ENCODE data around the gene CPSF3.

CPSF3 gene

DNA sequence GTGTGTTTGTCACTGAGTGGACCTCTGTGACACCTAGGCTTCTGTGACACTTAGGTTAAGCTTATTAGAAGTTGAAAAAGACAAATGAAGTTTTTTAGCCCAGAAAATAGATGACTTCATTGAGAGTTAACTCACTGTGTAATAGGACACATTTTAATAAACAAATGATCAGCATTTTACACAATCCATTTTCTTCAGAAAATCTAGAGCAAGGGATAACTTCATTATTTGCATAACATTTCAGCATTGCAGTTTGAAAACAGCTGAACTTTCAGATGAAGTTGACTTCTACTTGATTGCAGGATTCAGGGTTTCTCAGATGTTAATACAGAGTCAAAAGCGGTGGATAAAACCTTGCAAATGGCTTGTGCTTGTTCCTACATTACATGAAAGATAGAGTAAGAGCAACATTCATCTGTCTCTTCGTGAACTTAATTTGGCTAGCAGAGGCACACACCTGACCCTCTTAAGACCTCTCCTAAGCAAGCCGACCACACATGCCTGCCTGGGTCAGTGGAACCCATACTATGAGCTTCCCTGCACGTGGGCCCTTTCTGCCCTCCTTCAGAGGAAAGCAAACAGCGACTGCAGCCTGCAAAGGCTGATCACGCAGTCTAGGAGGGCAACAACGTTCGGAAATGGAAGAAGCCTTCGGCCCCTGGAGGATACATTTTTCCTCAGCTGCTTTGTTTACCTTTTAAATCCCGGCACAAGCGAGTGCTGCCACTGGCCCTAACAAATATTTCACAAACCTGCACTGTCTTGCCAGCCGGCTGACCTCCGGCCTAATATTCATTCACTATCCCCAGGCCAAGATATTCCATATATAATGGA is 16.7 kb upstream of the CPSF3 start:
- peak overlapping the region; percentile 77 for H3K27ac ChIP-seq (ENCODE audit: low read depth, low read length)
- H3K36me3 ChIP-seq (ENCODE audit: control insufficient read depth in 5 of 5, insufficient read depth in 5 of 5, low read length in 5 of 5): peaks cover 8 to 69% (median 39%) of the 10 kb centered on the region in 5 donors
- no peak overlapping the region for H3K4me3 ChIP-seq (ENCODE audit: low read depth in 1 of 5, low read length in 5 of 5)
- H3K9ac ChIP-seq (ENCODE audit: low read length in 5 of 5): peak overlapping the region in 2 of 5 donors; percentile 21 to 51
- H3K27me3 ChIP-seq (ENCODE audit: control insufficient read depth in 5 of 5, insufficient read depth in 4 of 5, low read length in 5 of 5): no peaks in the 10 kb centered on the region
- H3K4me1 ChIP-seq (ENCODE audit: control insufficient read depth in 5 of 5, insufficient read depth in 5 of 5, low read length in 5 of 5): peaks cover 0 to 53% (median 33%) of the 10 kb centered on the region in 5 donors
- no peaks in the 10 kb centered on the region for H3K9me3 ChIP-seq (ENCODE audit: control insufficient read depth in 5 of 5, low read length in 5 of 5)

DNA sequence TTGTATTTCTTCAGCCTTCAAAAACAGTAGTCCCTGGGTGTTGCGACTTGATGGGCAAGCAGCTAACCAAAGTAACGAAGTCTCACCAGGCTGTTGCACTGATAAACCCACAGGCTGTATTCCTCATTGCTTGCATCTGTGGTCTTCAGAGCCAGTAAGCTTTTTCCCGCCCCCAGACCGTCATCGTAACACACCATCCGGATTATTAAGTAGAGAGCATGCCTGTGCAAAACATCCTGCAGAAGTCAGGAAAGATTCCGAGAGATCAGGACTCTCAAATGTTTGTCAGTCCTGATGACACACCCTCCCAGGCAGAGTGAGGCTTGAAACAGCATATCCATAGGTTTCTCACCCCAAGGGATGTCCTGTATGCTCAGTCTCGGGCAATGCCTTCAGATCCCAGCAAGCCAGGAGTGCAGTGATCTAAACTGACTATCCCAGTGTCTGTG is 16.1 kb upstream of the CPSF3 start:
- Histone ChIP-seq H3K9ac (ENCODE audit: low read length in 5 of 5) (no peak overlapping the region), H3K9me3 (ENCODE audit: control insufficient read depth in 5 of 5, low read length in 5 of 5) (no peaks in the 10 kb centered on the region), H3K36me3 (ENCODE audit: control insufficient read depth in 5 of 5, insufficient read depth in 5 of 5, low read length in 5 of 5) (peaks cover 11 to 69% (median 41%) of the 10 kb centered on the region in 5 donors), H3K4me3 (ENCODE audit: low read depth in 1 of 5, low read length in 5 of 5) (no peak overlapping the region), H3K27me3 (ENCODE audit: control insufficient read depth in 5 of 5, insufficient read depth in 4 of 5, low read length in 5 of 5) (no peaks in the 10 kb centered on the region), H3K27ac (ENCODE audit: low read depth, low read length) (peak overlapping the region; percentile 77), H3K4me1 (ENCODE audit: control insufficient read depth in 5 of 5, insufficient read depth in 5 of 5, low read length in 5 of 5) (peaks cover 0 to 47% (median 29%) of the 10 kb centered on the region in 5 donors)

DNA sequence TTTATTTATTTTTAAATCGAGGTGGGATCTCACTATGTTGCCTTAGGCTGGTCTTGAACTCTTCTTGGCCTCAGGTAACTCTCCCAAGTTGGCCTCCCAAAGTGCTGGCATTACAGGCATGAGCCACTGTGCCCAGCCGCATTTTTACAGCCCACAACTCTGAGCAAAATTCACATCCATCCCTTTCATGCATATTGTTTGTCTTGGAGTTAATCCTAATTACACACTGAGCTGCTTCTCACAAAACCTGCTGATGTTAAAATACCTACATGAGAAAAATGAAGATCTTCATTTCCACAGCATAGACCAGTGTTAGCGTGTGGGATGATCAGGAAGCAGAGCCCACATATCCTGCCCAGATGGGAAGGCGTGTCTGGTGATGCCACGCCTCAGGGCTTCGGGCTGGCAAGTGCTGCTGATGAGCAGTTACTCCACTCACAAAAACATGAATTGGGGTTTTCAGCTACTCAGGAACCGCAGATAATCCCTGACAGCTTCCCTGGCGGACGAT is 14.8 kb upstream of the CPSF3 start:
- Histone ChIP-seq H3K9me3 (ENCODE audit: control insufficient read depth in 5 of 5, low read length in 5 of 5) (no peaks in the 10 kb centered on the region), H3K27me3 (ENCODE audit: control insufficient read depth in 5 of 5, insufficient read depth in 4 of 5, low read length in 5 of 5) (no peaks in the 10 kb centered on the region), H3K4me3 (ENCODE audit: low read depth in 1 of 5, low read length in 5 of 5) (no peak overlapping the region), H3K27ac (ENCODE audit: low read depth, low read length) (peak overlapping the region; percentile 77), H3K9ac (ENCODE audit: low read length in 5 of 5) (no peak overlapping the region), H3K36me3 (ENCODE audit: control insufficient read depth in 5 of 5, insufficient read depth in 5 of 5, low read length in 5 of 5) (peaks cover 14 to 65% (median 44%) of the 10 kb centered on the region in 5 donors), H3K4me1 (ENCODE audit: control insufficient read depth in 5 of 5, insufficient read depth in 5 of 5, low read length in 5 of 5) (peaks cover 0 to 38% (median 26%) of the 10 kb centered on the region in 5 donors)

DNA sequence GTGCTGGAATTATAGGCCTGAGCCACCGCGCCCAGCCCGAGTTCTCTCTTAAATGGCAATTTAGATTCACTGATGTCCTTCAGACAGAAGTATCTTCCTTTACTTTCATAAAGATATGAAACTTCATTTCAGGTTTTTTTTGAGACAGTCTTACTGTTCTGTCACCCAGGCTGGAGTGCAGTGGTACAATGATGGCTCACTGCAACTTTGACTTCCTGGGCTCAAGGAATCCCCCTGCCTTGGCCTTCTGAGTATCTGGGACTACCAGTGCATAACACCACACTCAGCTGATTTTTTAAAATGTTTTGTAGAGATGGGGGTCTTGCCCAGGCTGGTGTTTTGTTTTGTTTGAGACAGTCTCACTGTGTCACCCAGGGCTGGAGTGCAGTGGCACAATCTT is 13.3 kb upstream of the CPSF3 start:
- H3K4me3 ChIP-seq (ENCODE audit: low read depth in 1 of 5, low read length in 5 of 5): no peak overlapping the region
- peaks cover 14 to 63% (median 51%) of the 10 kb centered on the region in 5 donors for H3K36me3 ChIP-seq (ENCODE audit: control insufficient read depth in 5 of 5, insufficient read depth in 5 of 5, low read length in 5 of 5)
- H3K27ac ChIP-seq (ENCODE audit: low read depth, low read length): no peak overlapping the region
- no peaks in the 10 kb centered on the region for H3K27me3 ChIP-seq (ENCODE audit: control insufficient read depth in 5 of 5, insufficient read depth in 4 of 5, low read length in 5 of 5)
- H3K4me1 ChIP-seq (ENCODE audit: control insufficient read depth in 5 of 5, insufficient read depth in 5 of 5, low read length in 5 of 5): peaks cover 0 to 29% (median 16%) of the 10 kb centered on the region in 5 donors
- no peaks in the 10 kb centered on the region for H3K9me3 ChIP-seq (ENCODE audit: control insufficient read depth in 5 of 5, low read length in 5 of 5)
- H3K9ac ChIP-seq (ENCODE audit: low read length in 5 of 5): no peak overlapping the region

DNA sequence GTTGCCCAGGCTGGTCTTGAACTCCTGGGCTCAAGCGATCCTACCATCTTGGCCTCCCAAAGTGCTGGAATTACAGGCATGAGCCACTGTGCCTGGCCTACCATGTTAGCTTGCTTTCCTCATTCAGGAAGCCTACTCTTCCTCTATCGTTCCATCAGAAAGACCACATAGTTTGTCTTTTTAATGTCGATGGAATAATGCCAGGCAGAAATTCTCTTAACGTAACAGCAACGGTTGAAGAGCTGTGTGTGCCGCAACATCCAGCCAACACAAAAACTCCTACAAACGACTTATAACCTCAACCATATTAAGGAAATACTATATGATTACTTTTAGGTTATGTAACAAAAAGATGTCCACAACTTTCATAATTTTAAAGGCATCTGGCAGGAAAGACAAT is 10.7 kb upstream of the CPSF3 start:
- Histone ChIP-seq H3K9me3 (ENCODE audit: control insufficient read depth in 5 of 5, low read length in 5 of 5) (no peaks in the 10 kb centered on the region), H3K36me3 (ENCODE audit: control insufficient read depth in 5 of 5, insufficient read depth in 5 of 5, low read length in 5 of 5) (peaks cover 12 to 64% (median 51%) of the 10 kb centered on the region in 5 donors)

DNA sequence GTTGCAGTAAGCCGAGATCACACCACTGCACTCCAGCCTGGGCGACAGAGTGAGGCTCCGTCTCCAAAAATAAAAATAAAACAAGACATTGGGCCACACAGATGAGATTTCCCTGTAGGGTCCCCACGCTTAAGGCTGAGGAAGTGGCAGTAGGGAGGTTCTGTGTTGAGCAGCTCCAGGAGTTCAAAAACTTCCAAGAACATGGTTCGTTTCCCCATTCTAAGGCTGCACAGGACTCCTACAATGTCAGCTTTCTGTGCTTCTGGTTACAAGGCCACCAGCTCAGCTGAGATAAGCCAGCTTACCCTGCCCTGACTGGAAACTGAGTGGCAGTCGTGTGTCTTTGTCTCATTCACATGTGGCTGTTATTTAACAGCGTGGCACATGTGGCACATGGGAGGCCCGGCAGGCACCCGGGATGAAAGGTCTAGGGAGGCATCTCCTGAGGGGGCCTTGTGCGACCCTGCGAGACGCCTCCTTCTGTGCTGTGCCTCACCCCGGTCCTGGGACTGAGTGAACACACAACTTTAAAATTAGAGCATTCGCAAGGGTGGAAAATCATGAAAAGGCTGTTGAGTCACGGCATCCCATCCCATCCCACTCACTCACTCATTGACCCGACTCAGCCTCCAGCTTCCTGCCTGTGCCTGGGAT is 7.8 kb upstream of the CPSF3 start:
- H3K27me3 ChIP-seq (ENCODE audit: control insufficient read depth in 5 of 5, insufficient read depth in 4 of 5, low read length in 5 of 5): no peaks in the 10 kb centered on the region
- peaks cover 4 to 38% (median 23%) of the 10 kb centered on the region in 5 donors for H3K4me1 ChIP-seq (ENCODE audit: control insufficient read depth in 5 of 5, insufficient read depth in 5 of 5, low read length in 5 of 5)
- H3K9ac ChIP-seq (ENCODE audit: low read length in 5 of 5): peak overlapping the region in 1 of 5 donors; percentile 1
- no peak overlapping the region for H3K4me3 ChIP-seq (ENCODE audit: low read depth in 1 of 5, low read length in 5 of 5)
- peaks cover 20 to 48% (median 41%) of the 10 kb centered on the region in 5 donors for H3K36me3 ChIP-seq (ENCODE audit: control insufficient read depth in 5 of 5, insufficient read depth in 5 of 5, low read length in 5 of 5)
- peak overlapping the region; percentile 38 for H3K27ac ChIP-seq (ENCODE audit: low read depth, low read length)
- H3K9me3 ChIP-seq (ENCODE audit: control insufficient read depth in 5 of 5, low read length in 5 of 5): no peaks in the 10 kb centered on the region

More for the DNA sequence above, 10.7 kb upstream of the CPSF3 start:
- H3K4me3 ChIP-seq (ENCODE audit: low read depth in 1 of 5, low read length in 5 of 5): no peak overlapping the region
- peak overlapping the region; percentile 13 for H3K27ac ChIP-seq (ENCODE audit: low read depth, low read length)
- peaks cover 0 to 21% (median 8%) of the 10 kb centered on the region in 5 donors for H3K4me1 ChIP-seq (ENCODE audit: control insufficient read depth in 5 of 5, insufficient read depth in 5 of 5, low read length in 5 of 5)
- H3K9ac ChIP-seq (ENCODE audit: low read length in 5 of 5): no peak overlapping the region
- H3K27me3 ChIP-seq (ENCODE audit: control insufficient read depth in 5 of 5, insufficient read depth in 4 of 5, low read length in 5 of 5): no peaks in the 10 kb centered on the region

DNA sequence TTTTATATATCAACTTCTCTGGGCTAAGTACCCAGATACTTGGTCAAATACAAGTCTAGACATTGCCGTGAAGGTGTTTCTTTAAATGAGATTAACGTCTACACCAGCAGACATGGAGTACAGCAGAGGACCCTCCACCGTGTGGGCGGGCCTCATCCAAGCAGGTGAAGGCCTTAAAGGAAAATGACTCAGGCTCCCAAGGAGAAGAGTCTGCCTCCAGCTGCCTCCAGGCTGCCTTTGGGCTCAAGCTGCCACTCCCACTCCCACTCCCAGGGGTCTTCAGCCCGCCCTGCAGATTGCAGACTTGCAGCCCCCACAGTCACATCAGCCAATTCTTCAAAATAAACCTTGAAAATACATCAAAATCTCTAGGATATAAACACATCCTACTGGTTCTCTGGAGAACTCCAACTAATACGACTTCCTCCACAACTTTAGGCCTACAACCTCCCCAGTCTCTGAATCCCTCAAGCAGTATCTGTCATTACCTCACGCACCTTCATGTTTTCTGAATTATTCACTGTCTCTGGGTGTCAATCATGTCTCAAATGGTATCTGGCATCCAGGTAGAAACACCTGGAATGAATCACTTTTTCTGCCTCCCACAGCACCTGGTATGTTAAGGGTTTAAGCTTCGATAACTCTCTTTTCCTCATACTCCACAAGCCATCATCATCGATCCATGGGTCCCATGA is 7.0 kb upstream of the CPSF3 start:
- H3K27ac ChIP-seq (ENCODE audit: low read depth, low read length): peak overlapping the region; percentile 38
- peaks cover 15 to 40% (median 34%) of the 10 kb centered on the region in 5 donors for H3K36me3 ChIP-seq (ENCODE audit: control insufficient read depth in 5 of 5, insufficient read depth in 5 of 5, low read length in 5 of 5)
- H3K4me1 ChIP-seq (ENCODE audit: control insufficient read depth in 5 of 5, insufficient read depth in 5 of 5, low read length in 5 of 5): peaks cover 4 to 46% (median 29%) of the 10 kb centered on the region in 5 donors
- H3K9me3 ChIP-seq (ENCODE audit: control insufficient read depth in 5 of 5, low read length in 5 of 5): no peaks in the 10 kb centered on the region
- no peak overlapping the region for H3K4me3 ChIP-seq (ENCODE audit: low read depth in 1 of 5, low read length in 5 of 5)
- no peaks in the 10 kb centered on the region for H3K27me3 ChIP-seq (ENCODE audit: control insufficient read depth in 5 of 5, insufficient read depth in 4 of 5, low read length in 5 of 5)
- H3K9ac ChIP-seq (ENCODE audit: low read length in 5 of 5): no peak overlapping the region

DNA sequence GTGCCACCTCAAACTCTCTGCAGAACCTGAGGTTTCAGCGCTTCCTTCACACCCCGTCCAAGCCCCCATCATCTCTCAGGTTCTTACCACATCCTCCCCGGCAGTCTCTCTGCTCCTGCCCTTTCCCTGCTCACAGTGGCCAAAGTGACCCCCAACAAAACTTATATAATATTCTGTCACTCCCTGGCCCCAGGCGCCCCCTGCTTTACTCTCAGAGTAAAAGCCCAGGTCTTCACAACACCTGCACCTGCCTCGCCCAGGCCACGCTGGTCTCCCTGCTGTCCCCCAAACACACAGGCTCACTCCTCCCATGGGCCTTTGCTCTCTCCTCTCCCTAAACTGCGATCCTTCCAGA is 6.5 kb upstream of the CPSF3 start:
- H3K4me3 ChIP-seq (ENCODE audit: low read depth in 1 of 5, low read length in 5 of 5): no peak overlapping the region
- H3K36me3 ChIP-seq (ENCODE audit: control insufficient read depth in 5 of 5, insufficient read depth in 5 of 5, low read length in 5 of 5): peaks cover 15 to 37% (median 32%) of the 10 kb centered on the region in 5 donors
- peaks cover 4 to 51% (median 34%) of the 10 kb centered on the region in 5 donors for H3K4me1 ChIP-seq (ENCODE audit: control insufficient read depth in 5 of 5, insufficient read depth in 5 of 5, low read length in 5 of 5)
- peak overlapping the region; percentile 16 for H3K27ac ChIP-seq (ENCODE audit: low read depth, low read length)
- H3K9ac ChIP-seq (ENCODE audit: low read length in 5 of 5): no peak overlapping the region
- no peaks in the 10 kb centered on the region for H3K27me3 ChIP-seq (ENCODE audit: control insufficient read depth in 5 of 5, insufficient read depth in 4 of 5, low read length in 5 of 5)
- H3K9me3 ChIP-seq (ENCODE audit: control insufficient read depth in 5 of 5, low read length in 5 of 5): no peaks in the 10 kb centered on the region

DNA sequence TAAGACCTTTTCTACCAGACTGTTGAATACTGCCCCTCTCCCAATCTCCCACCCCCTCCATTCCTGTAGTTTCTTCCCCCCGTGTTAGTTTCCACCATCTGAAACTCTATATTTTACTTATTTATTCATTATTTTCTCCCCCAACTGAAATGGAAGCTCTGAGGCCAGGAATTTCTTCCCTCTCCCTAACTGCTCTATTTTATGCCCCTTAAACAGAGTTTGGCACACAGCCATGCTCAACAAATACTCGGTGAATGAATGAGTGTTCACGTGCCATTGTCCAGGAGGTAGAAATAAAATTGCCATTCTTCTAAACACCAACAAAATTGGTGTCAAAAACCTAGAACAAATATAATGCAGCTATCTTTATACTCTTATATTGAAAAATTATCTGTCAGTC is 5.7 kb upstream of the CPSF3 start:
- no peak overlapping the region for H3K4me3 ChIP-seq (ENCODE audit: low read depth in 1 of 5, low read length in 5 of 5)
- H3K36me3 ChIP-seq (ENCODE audit: control insufficient read depth in 5 of 5, insufficient read depth in 5 of 5, low read length in 5 of 5): peaks cover 12 to 31% (median 28%) of the 10 kb centered on the region in 5 donors
- no peak overlapping the region for H3K27ac ChIP-seq (ENCODE audit: low read depth, low read length)
- H3K27me3 ChIP-seq (ENCODE audit: control insufficient read depth in 5 of 5, insufficient read depth in 4 of 5, low read length in 5 of 5): no peaks in the 10 kb centered on the region
- H3K4me1 ChIP-seq (ENCODE audit: control insufficient read depth in 5 of 5, insufficient read depth in 5 of 5, low read length in 5 of 5): peaks cover 6 to 58% (median 42%) of the 10 kb centered on the region in 5 donors
- no peak overlapping the region for H3K9ac ChIP-seq (ENCODE audit: low read length in 5 of 5)
- H3K9me3 ChIP-seq (ENCODE audit: control insufficient read depth in 5 of 5, low read length in 5 of 5): no peaks in the 10 kb centered on the region

All from subcutaneous abdominal adipose tissue (tissue), 5 donors.